SHP77 treated with DMSO at 0.1 percent for 48 hours (cell line): Measurements from ENCODE around the gene ZNF883.

ENCODE experiments used
- DNase-seq: peaks from one replicate; lab custom pipeline; 2025; lab: John Stamatoyannopoulos, UW

The ZNF883 gene

GRCh38 chr9:112917987-112918362, 94.0 kb downstream of the ZNF883 start:
- no peak for DNase-seq

- DNase-seq, result no peak
Measured at GRCh38 chr9:112917047-112917986, 94.7 kb downstream of the ZNF883 start.

DNA sequence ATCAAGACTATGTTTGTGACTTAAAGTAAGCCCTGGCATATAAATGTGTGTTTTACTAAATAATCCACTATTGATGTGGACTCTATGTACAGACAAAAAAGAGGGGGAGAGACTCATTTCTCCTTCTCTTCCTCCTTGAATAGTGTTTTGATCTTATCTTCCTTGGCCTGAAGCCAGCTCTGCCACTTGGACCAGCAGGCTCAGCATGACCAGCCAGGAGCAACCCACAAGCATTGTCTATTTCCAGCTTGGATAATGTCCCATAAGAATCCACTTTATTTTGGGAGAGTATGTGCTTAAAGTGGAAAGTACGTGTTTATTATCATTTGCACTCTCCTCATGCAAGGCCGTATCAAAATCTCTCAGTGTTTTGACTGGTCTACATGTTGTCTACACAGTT, 97.5 kb downstream of the ZNF883 start:
- no peak for DNase-seq

DNA sequence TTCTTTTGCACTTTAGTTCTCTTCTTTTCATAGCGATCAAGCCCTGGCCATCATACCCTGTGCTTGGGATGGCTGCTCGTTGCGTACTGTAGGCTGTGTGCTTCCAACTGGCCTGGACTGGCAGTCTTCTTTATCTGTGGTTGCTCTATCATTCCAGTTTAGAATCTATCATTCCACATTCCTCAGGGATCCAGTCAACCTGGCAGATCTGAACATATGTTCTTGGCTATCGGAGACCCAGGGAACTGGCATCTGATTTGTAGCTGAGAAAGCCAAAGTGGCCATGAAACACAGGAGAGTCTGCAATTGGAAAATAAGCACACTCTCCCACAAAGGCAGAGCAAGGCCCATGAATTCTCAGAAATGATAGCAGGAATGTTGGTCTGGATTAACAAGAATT, 98.7 kb downstream of the ZNF883 start:
- DNase-seq, result no peak

DNA sequence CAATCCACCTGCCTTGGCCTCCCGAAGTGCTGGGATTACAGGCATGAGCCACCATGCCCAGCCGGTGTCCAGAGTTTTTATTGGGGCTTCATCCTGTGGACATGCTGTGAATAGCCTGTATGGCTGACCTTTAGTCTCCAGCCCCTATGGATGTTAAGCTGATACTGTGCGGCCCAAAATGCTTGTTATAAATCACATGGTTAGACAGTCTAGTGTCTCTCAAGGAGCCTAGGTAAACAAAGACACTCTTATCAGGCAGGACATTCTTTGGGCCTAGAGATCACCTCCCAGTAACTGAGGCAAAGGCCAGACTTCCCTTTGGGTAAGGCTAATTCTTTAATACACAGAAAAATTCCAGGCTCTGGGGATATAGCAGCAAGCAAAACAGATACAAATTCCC, 99.4 kb downstream of the ZNF883 start:
- DNase-seq, result no peak

GRCh38 chr9:112911736-112912135, 100.3 kb downstream of the ZNF883 start:
- DNase-seq, result no peak
